Activated CD4-positive, alpha-beta T cell treated with anti-CD3 and anti-CD28 coated beads, Interleukin-2, amount 10 ng/mL, durations not matched to agents 7 days and 5 days (primary cell): ENCODE results near the gene IKZF4. TPM values are rescaled to one million over a fixed set of nuclear protein-coding genes. Genes with fewer than 3 reads are reported as not detected.

Source experiments
- total RNA-seq, 2 experiments: library from RNA; stranded (reverse); gene quantifications; one replicate each; pipeline ENCODE4 v1.2.3, GENCODE V29; 2021

IKZF4 gene
- total RNA-seq, 2 experiments from 2014 or later, result 15.7 to 17.4 TPM

Other genes starting within 250 kb of the IKZF4 start
- gene SARNP, start 203.3 kb upstream of the IKZF4 start, total RNA-seq, result 100 to 1,000 TPM in 1 of 2 experiments, 10 to 100 TPM in 1; 87.5 to 102 TPM
- gene ORMDL2, start 203.0 kb upstream of the IKZF4 start, total RNA-seq, result 10 to 100 TPM; 52.7 to 67.1 TPM
- 10 to 100 TPM; 32.6 to 35.8 TPM for gene DNAJC14, start 191.5 kb upstream of the IKZF4 start, total RNA-seq
- not detected for gene MMP19, start 178.1 kb upstream of the IKZF4 start, total RNA-seq
- 10 to 100 TPM; 50.3 to 50.7 TPM for gene PYM1, start 93.1 kb upstream of the IKZF4 start, total RNA-seq
- 100 to 1,000 TPM; 766 to 771 TPM for gene DGKA, start 89.9 kb upstream of the IKZF4 start, total RNA-seq
- under 1 TPM in 1 of 2 experiments, not detected in 1; 0.37 TPM for gene PMEL, start 55.0 kb upstream of the IKZF4 start, total RNA-seq
- gene CDK2, start 54.2 kb upstream of the IKZF4 start, total RNA-seq, result 100 to 1,000 TPM in 1 of 2 experiments, 10 to 100 TPM in 1; 96.6 to 106 TPM
- 10 to 100 TPM; 56.9 to 58.1 TPM for gene RAB5B, start 47.0 kb upstream of the IKZF4 start, total RNA-seq
- 1 to 10 TPM; 2.4 to 3.5 TPM for gene SUOX, start 23.8 kb upstream of the IKZF4 start, total RNA-seq
- 10 to 100 TPM; 47.2 to 48.3 TPM for gene RPS26, start 20.9 kb downstream of the IKZF4 start, total RNA-seq
- gene ERBB3, start 59.1 kb downstream of the IKZF4 start, total RNA-seq, result 1 to 10 TPM; 1.3 to 1.5 TPM
- gene PA2G4, start 83.5 kb downstream of the IKZF4 start, total RNA-seq, result 100 to 1,000 TPM; 244 to 289 TPM
- 1,000 to 10,000 TPM; 3,940 to 4,815 TPM for gene RPL41, start 95.6 kb downstream of the IKZF4 start, total RNA-seq
- 1 to 10 TPM; 8.2 to 9.1 TPM for gene ZC3H10, start 97.2 kb downstream of the IKZF4 start, total RNA-seq
- gene ESYT1, start 107.2 kb downstream of the IKZF4 start, total RNA-seq, result 100 to 1,000 TPM; 367 to 399 TPM
- 10 to 100 TPM; 56.6 to 63.4 TPM for gene MYL6B, start 131.5 kb downstream of the IKZF4 start, total RNA-seq
- 1,000 to 10,000 TPM; 1,336 to 1,525 TPM for gene MYL6, start 137.3 kb downstream of the IKZF4 start, total RNA-seq
- 100 to 1,000 TPM; 140 to 173 TPM for gene SMARCC2, start 168.4 kb downstream of the IKZF4 start, total RNA-seq
- gene RNF41, start 200.9 kb downstream of the IKZF4 start, total RNA-seq, result 10 to 100 TPM; 30.1 to 31.6 TPM
- gene NABP2, start 203.3 kb downstream of the IKZF4 start, total RNA-seq, result 10 to 100 TPM; 56.7 to 63.5 TPM
- under 1 TPM in 1 of 2 experiments, not detected in 1; 0.64 TPM for gene SLC39A5, start 209.0 kb downstream of the IKZF4 start, total RNA-seq
- 10 to 100 TPM; 39.0 to 45.9 TPM for gene ANKRD52, start 237.3 kb downstream of the IKZF4 start, total RNA-seq
- 10 to 100 TPM; 15.3 to 17.1 TPM for gene COQ10A, start 245.9 kb downstream of the IKZF4 start, total RNA-seq